ENCODE results near the gene FAM118B.

DNA sequence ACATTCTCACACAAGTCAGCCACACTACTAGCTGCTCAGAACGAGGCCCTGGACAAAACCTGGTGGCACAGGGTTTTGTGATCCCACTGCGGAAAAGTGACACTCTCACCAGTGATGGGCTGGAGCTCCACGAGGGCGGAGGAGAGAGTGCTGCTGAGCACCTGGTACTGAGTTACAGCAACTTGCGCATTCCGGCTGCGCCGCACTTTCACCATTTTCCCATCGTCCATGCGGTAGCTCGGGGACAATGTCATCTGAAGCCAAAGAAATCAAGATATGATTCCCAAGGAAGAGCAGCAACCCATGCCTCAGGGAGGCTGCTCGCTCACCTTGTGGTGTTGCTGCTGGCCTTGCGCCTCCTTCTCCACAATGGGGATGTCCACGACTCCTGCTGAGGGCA, 6.2 kb upstream of the FAM118B start:
- no peak for TF ChIP-seq CTCF (IDR thresholded peaks at IDR 0.05)
- no peak for TF ChIP-seq POLR2A (IDR thresholded peaks at IDR 0.05)
- TF ChIP-seq EP300 (IDR thresholded peaks at IDR 0.05): no peak
